Endothelial cell of umbilical vein (primary cell): ENCODE data around the gene FAU. TPM values are rescaled to one million over a fixed set of nuclear protein-coding genes. Genes with fewer than 3 reads are reported as not detected.

Experiments
- BruUV-seq: library from RNA; stranded (reverse); fragments of 400-500 nt; replicated peaks from 2 replicates; lab custom pipeline; 2021; lab: Mats Ljungman, UMichigan
- CTCF ChIA-PET: fragments of 300-600, 350-600 bp; sonication (Branson Sonifier 250); formaldehyde crosslinking; loops from one replicate; lab custom pipeline; 2021; ENCODE audit warnings: antibody characterized with exemption, inconsistent platforms; lab: Charles Lee
- POLR2A ChIA-PET: fragments of 300-600, 350-600 bp; sonication (Branson Sonifier 250); formaldehyde crosslinking; loops from one replicate; lab custom pipeline; 2021; ENCODE audit warnings: antibody characterized with exemption, inconsistent platforms; lab: Charles Lee
- DNase-seq: peaks from one replicate; pipeline ENCODE4 v3.0.0-alpha.2; 2011; ENCODE audit warnings: low read depth, low spot score
- FAIRE-seq: peaks from 2 replicates; lab custom pipeline; 2011; peaks lifted over from hg19 to GRCh38; lab: Jason Lieb, UNC
- H2AFZ ChIP-seq: 2 replicates; pipeline ENCODE4 v1.6.0; 2012; ENCODE audit warnings: low read depth, low read length, control low read depth, inconsistent platforms
- H3K27ac ChIP-seq: 2 replicates; pipeline ENCODE4 v1.5.1; 2011; ENCODE audit warnings: low read depth, mild to moderate bottlenecking, control low read depth, low read length, moderate library complexity; ENCODE audit not compliant: insufficient read depth
- H3K27me3 ChIP-seq, 2 experiments: 2 replicates each; pipeline versions ENCODE4 v1.6.0 to v1.6.1; 2011; ENCODE audit warnings: low read length in 2 of 2, mixed read lengths in 1 of 2; ENCODE audit not compliant: control insufficient read depth in 2 of 2, insufficient read depth in 2 of 2
- H3K36me3 ChIP-seq, 2 experiments: 2 replicates in 1 of 2; 3 replicates in 1 of 2; pipeline ENCODE4 v1.5.1; 2011; ENCODE audit warnings: low read length in 2 of 2, mild to moderate bottlenecking in 1 of 2, moderate library complexity in 1 of 2; ENCODE audit not compliant: control insufficient read depth in 2 of 2, insufficient read depth in 2 of 2; ENCODE audit errors: extremely low read depth in 1 of 2
- H3K4me1 ChIP-seq: 3 replicates; pipeline ENCODE4 v1.5.1; 2011; ENCODE audit warnings: mild to moderate bottlenecking, low read length; ENCODE audit not compliant: control insufficient read depth, insufficient read depth; ENCODE audit errors: extremely low read depth
- H3K4me2 ChIP-seq: 2 replicates; pipeline ENCODE4 v1.6.1; 2011; ENCODE audit warnings: low read length, control low read depth, mixed read lengths; ENCODE audit not compliant: insufficient read depth
- H3K4me3 ChIP-seq, 3 experiments: fragments of 200-600 bp in 1 of 3; sonication (generic), shearing (Covaris generic) in 1 of 3; replicated peaks in 1 of 3; 2 replicates each; pipeline ENCODE4 v1.5.1; 2011 to 2016; ENCODE audit warnings: control low read depth in 3 of 3, low read length in 3 of 3, mild to moderate bottlenecking in 2 of 3, inconsistent platforms in 1 of 3, low read depth in 1 of 3, moderate library complexity in 1 of 3; ENCODE audit not compliant: insufficient read depth in 1 of 3
- H3K79me2 ChIP-seq: 2 replicates; pipeline ENCODE4 v1.6.0; 2012; ENCODE audit warnings: low read length, inconsistent platforms; ENCODE audit not compliant: control insufficient read depth, insufficient read depth
- H3K9ac ChIP-seq: replicated peaks from 2 replicates; pipeline ENCODE3; 2011; ENCODE audit warnings: low read length, control low read depth; ENCODE audit not compliant: insufficient read depth; ENCODE audit errors: extremely low read depth
- H3K9me1 ChIP-seq: replicated peaks from 3 replicates; pipeline ENCODE4 v1.6.0; 2011; ENCODE audit warnings: mild to moderate bottlenecking, low read length; ENCODE audit not compliant: control insufficient read depth, insufficient read depth; ENCODE audit errors: extremely low read depth
- H3K9me3 ChIP-seq: replicated peaks from 2 replicates; pipeline ENCODE4 v1.5.1; 2012; ENCODE audit warnings: low read length, inconsistent platforms; ENCODE audit not compliant: control insufficient read depth, insufficient read depth
- H4K20me1 ChIP-seq: replicated peaks from 2 replicates; pipeline ENCODE3; 2011; ENCODE audit warnings: mild to moderate bottlenecking, low read length; ENCODE audit not compliant: control insufficient read depth, insufficient read depth; ENCODE audit errors: extremely low read depth
- EZH2 ChIP-seq: IDR thresholded peaks from 2 replicates; pipeline ENCODE4 v1.6.1; 2012; ENCODE audit warnings: borderline replicate concordance, low read depth, mild to moderate bottlenecking, moderate library complexity, low read length, inconsistent platforms; ENCODE audit not compliant: severe bottlenecking
- FOS ChIP-seq: IDR thresholded peaks from 2 replicates; pipeline ENCODE4 v1.6.1; 2011; ENCODE audit warnings: mild to moderate bottlenecking, low read length, moderate library complexity, borderline replicate concordance; ENCODE audit not compliant: insufficient read depth
- JUN ChIP-seq: IDR thresholded peaks from 2 replicates; pipeline ENCODE4 v1.6.1; 2011; ENCODE audit warnings: borderline replicate concordance, low read depth; ENCODE audit not compliant: insufficient read length, insufficient read depth
- MYC ChIP-seq: IDR thresholded peaks from one replicate; pipeline ENCODE4 v1.6.1; 2011; ENCODE audit warnings: mild to moderate bottlenecking, low read depth, low read length
- POLR2A ChIP-seq: IDR thresholded peaks from 2 replicates; pipeline ENCODE4 v1.6.1; 2012; ENCODE audit warnings: low read depth, mild to moderate bottlenecking, control low read depth, low read length
- POLR2AphosphoS5 ChIP-seq: IDR thresholded peaks from 2 replicates; pipeline ENCODE4 v1.6.1; 2012; ENCODE audit warnings: low read depth, mild to moderate bottlenecking, control low read depth, low read length, moderate library complexity; ENCODE audit not compliant: insufficient read depth
- dilution Hi-C: fragments of 300-500 bp; cut with MboI; formaldehyde crosslinking; loops from one replicate; pipeline ENCODE4 v1.15.0; 2019; ENCODE audit warnings: low sequenced_read_pairs; ENCODE audit not compliant: extremely low pct_ligation_motif_present
- intact Hi-C: fragments of 100-400 bp; cut with micrococcal nuclease; formaldehyde crosslinking; loops from one replicate; pipeline ENCODE4 v1.10.0; 2022
- polyA plus RNA-seq, 4 experiments: library from polyadenylated mRNA; depleted of rRNA in 3 of 4; stranded (reverse) in 3 of 4; unstranded in 1 of 4; fragments of >200 nt; gene quantifications; 2 replicates each; pipeline versions ENCODE4 v1.2.1 to v1.2.3, GENCODE V29; 2011 to 2012; ENCODE audit warnings: missing spikeins in 1 of 4
- total RNA-seq: library from RNA; stranded (reverse); gene quantifications from 2 replicates; pipeline ENCODE4 v1.2.3, GENCODE V29; 2021
- TF ChIP-seq, protein P1 (sequence below): IDR thresholded peaks from 2 replicates; pipeline ENCODE4 v1.6.1; 2011; ENCODE audit not compliant: insufficient read depth, insufficient read length

FAU gene
- total and polyA plus RNA-seq, 2 donors (not counting 3 experiments of a cell fraction or from before 2014, with no cell fraction given), result 741 to 746 TPM

DNA sequence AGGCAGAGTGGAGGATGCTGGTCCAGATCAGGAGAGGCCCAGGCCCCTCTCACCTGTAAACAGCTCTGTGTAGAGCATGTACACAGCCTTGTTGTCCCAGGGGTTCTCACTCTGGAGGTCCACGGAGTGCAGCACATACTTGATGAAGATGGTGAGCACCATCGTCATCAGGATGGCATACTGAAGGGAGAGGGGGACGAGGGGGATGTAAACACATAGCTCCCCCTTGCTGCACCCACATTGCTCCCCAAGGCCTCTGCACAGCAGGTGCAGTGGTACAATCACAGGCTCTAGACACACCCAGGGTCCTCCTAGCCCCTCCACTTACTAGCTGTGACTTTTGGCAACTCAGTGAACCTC is 9.5 kb upstream of the FAU start:
- CTCF ChIA-PET, result interaction anchor here (1.1 to 2.0 kb wide), 3 partner anchors 14 to 198 kb away, joined by 3 to 7 read pairs (median 4); partner anchors contain the start of gene ZNHIT2
- Histone ChIP-seq H3K9ac (no peak overlapping the region), H3K27me3 (no peaks in the 10 kb centered on the region), H3K4me3 (no peak overlapping the region), H3K36me3 (peaks cover 11 to 48% of the 10 kb centered on the region in 2 experiments), H3K27ac (no peak overlapping the region), H3K9me1 (no peaks in the 10 kb centered on the region), H4K20me1 (no peaks in the 10 kb centered on the region), H3K79me2 (peaks cover 14% of the 10 kb centered on the region), H3K4me2 (no peak overlapping the region), H3K9me3 (no peaks in the 10 kb centered on the region), H2AFZ (no peak overlapping the region), H3K4me1 (peaks cover 12% of the 10 kb centered on the region)
- dilution Hi-C loops, result no loop called here
- POLR2A ChIA-PET, result no interaction called here
- FAIRE-seq (no peak), DNase-seq (no peak)
- intact Hi-C loops, result no loop called here
- TF ChIP-seq MYC (no peak), JUN (no peak), POLR2A (no peak), POLR2AphosphoS5 (no peak), FOS (no peak), EZH2 (no peak)
- TF ChIP-seq, protein P1, sequence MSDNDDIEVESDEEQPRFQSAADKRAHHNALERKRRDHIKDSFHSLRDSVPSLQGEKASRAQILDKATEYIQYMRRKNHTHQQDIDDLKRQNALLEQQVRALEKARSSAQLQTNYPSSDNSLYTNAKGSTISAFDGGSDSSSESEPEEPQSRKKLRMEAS, result no peak
- BruUV-seq, result no TSS peak
